ENCODE results near the gene MGAT3. TPM values are rescaled to one million over a fixed set of nuclear protein-coding genes. Genes with fewer than 3 reads are reported as not detected.

Gene MGAT3
- total and polyA plus RNA-seq, 2 donors (not counting 3 experiments of a cell fraction or from before 2014, with no cell fraction given) = not detected

DNA sequence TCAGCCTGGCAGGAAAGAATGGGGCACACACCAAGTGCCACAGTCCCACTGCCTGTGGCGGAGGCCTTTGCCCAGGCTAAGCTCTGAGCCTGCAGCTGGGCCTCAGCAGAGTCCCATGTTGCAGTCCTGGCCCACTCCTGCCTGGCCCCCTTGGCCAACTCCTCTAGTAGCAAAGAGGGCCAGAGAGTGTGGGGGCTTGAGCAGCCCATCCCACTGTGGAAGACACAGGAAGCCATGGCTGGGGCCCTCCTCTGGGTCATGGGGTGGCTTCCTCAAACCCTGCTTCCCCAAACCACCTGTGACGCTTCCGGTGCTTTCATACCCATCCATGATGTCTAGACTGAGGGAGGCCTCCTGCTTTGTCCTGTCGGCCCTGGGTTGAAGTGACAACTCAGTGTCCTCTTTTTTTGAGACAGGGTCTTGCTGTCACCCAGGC, 69.9 kb downstream of the MGAT3 start:
- CTCF ChIA-PET = interaction anchor here (1.8 to 6.4 kb wide), 2 partner anchors 12 to 29 kb away, joined by 5 to 130 read pairs; no protein-coding TSS in a partner anchor
- no peaks in the 10 kb centered on the region for H4K20me1 ChIP-seq (replicated peaks; ENCODE audit: control insufficient read depth, extremely low read depth, insufficient read depth, low read length)
- H3K27ac ChIP-seq (ENCODE audit: insufficient read depth, low read depth, low read length) = no peak overlapping the region
- FAIRE-seq (no peak), DNase-seq (ENCODE audit: low read depth, low spot score) (no peak)
- H2AFZ ChIP-seq (ENCODE audit: low read depth, low read length) = no peak overlapping the region
- dilution Hi-C loops (cut with MboI; ENCODE audit: extremely low pct_ligation_motif_present, low sequenced_read_pairs) = no loop called here
- H3K9me3 ChIP-seq (replicated peaks; ENCODE audit: control insufficient read depth, insufficient read depth, low read length) = no peaks in the 10 kb centered on the region
- peaks cover 5 to 18% of the 10 kb centered on the region in 2 experiments for H3K36me3 ChIP-seq (ENCODE audit: control insufficient read depth in 2 of 2, extremely low read depth in 1 of 2, insufficient read depth in 2 of 2, low read length in 2 of 2)
- POLR2A ChIA-PET = interaction anchor here (0.7 to 1.6 kb wide), 2 partner anchors 33 to 505 kb away, joined by 6 to 8 read pairs; no protein-coding TSS in a partner anchor
- H3K4me2 ChIP-seq (ENCODE audit: insufficient read depth, low read length) = no peak overlapping the region
- H3K4me1 ChIP-seq (ENCODE audit: control insufficient read depth, extremely low read depth, insufficient read depth, low read length) = peaks cover 30% of the 10 kb centered on the region
- H3K4me3 ChIP-seq (replicated peaks in 1 of 3; ENCODE audit: insufficient read depth in 1 of 3, low read depth in 1 of 3, low read length in 3 of 3) = no peak overlapping the region
- no peak overlapping the region for H3K9ac ChIP-seq (replicated peaks; ENCODE audit: extremely low read depth, insufficient read depth, low read length)
- intact Hi-C loops (cut with micrococcal nuclease) = loop anchor here (10.0 kb wide), 2 partner anchors 272 to 352 kb away; no protein-coding TSS in a partner anchor
- H3K27me3 ChIP-seq (ENCODE audit: control insufficient read depth in 2 of 2, insufficient read depth in 2 of 2, low read length in 2 of 2) = no peaks in the 10 kb centered on the region
- no peaks in the 10 kb centered on the region for H3K9me1 ChIP-seq (replicated peaks; ENCODE audit: control insufficient read depth, extremely low read depth, insufficient read depth, low read length)
- no TSS peak for BruUV-seq (replicated peaks)
- peaks cover 55% of the 10 kb centered on the region for H3K79me2 ChIP-seq (ENCODE audit: control insufficient read depth, insufficient read depth, low read length)
- TF ChIP-seq POLR2AphosphoS5 (IDR thresholded peaks at IDR 0.05; ENCODE audit: insufficient read depth, low read depth, low read length) (peak; percentile 26), FOS (IDR thresholded peaks at IDR 0.05; ENCODE audit: borderline replicate concordance, insufficient read depth, low read length) (no peak), POLR2A (IDR thresholded peaks at IDR 0.05; ENCODE audit: low read depth, low read length) (peak; percentile 47), JUN (IDR thresholded peaks at IDR 0.05; ENCODE audit: borderline replicate concordance, insufficient read depth, insufficient read length, low read depth) (no peak)

DNA sequence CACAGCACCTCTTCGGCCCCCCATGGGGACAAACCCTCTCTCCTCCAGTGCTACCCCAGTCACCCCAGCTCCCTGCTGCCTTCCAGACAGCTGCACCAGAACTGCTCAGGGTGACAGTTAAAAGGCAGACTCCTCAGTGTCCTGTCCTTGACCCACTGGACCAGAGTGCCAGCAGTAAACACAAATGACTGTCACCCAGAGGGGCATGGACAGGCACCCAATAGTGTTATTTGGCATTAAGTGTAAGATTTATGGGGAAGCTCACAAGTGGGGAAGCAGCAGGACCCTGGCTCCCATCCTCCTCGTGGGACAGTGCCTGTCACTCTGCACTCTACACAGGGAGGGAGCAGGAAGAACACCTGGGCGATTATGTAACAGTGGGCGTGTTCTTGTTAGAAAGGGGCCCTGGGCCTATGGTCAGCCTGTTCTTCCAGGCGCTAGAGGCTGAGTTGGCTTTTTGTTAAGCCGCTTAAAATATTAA, 70.7 kb downstream of the MGAT3 start:
- ChIA-PET POLR2A (no interaction called here), CTCF (interaction anchor here (0.8 to 6.4 kb wide), 5 partner anchors 11 to 393 kb away, joined by 3 to 197 read pairs (median 58); no protein-coding TSS in a partner anchor)
- Histone ChIP-seq H3K79me2 (ENCODE audit: control insufficient read depth, insufficient read depth, low read length) (peaks cover 55% of the 10 kb centered on the region), H3K9me1 (replicated peaks; ENCODE audit: control insufficient read depth, extremely low read depth, insufficient read depth, low read length) (no peaks in the 10 kb centered on the region), H2AFZ (ENCODE audit: low read depth, low read length) (no peak overlapping the region), H3K27ac (ENCODE audit: insufficient read depth, low read depth, low read length) (no peak overlapping the region), H3K4me2 (ENCODE audit: insufficient read depth, low read length) (no peak overlapping the region), H3K9ac (replicated peaks; ENCODE audit: extremely low read depth, insufficient read depth, low read length) (no peak overlapping the region), H3K36me3 (ENCODE audit: control insufficient read depth in 2 of 2, extremely low read depth in 1 of 2, insufficient read depth in 2 of 2, low read length in 2 of 2) (peaks cover 5 to 14% of the 10 kb centered on the region in 2 experiments), H3K4me3 (replicated peaks in 1 of 3; ENCODE audit: insufficient read depth in 1 of 3, low read depth in 1 of 3, low read length in 3 of 3) (no peak overlapping the region), H3K27me3 (ENCODE audit: control insufficient read depth in 2 of 2, insufficient read depth in 2 of 2, low read length in 2 of 2) (no peaks in the 10 kb centered on the region), H3K4me1 (ENCODE audit: control insufficient read depth, extremely low read depth, insufficient read depth, low read length) (peaks cover 32% of the 10 kb centered on the region), H4K20me1 (replicated peaks; ENCODE audit: control insufficient read depth, extremely low read depth, insufficient read depth, low read length) (no peaks in the 10 kb centered on the region), H3K9me3 (replicated peaks; ENCODE audit: control insufficient read depth, insufficient read depth, low read length) (no peaks in the 10 kb centered on the region)
- TF ChIP-seq POLR2A (IDR thresholded peaks at IDR 0.05; ENCODE audit: low read depth, low read length) = no peak
- TF ChIP-seq JUN (IDR thresholded peaks at IDR 0.05; ENCODE audit: borderline replicate concordance, insufficient read depth, insufficient read length, low read depth) = no peak
- TF ChIP-seq, protein P1, sequence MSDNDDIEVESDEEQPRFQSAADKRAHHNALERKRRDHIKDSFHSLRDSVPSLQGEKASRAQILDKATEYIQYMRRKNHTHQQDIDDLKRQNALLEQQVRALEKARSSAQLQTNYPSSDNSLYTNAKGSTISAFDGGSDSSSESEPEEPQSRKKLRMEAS (IDR thresholded peaks at IDR 0.05; ENCODE audit: insufficient read depth, insufficient read length) = no peak
- no peak for TF ChIP-seq POLR2AphosphoS5 (IDR thresholded peaks at IDR 0.05; ENCODE audit: insufficient read depth, low read depth, low read length)
- TF ChIP-seq FOS (IDR thresholded peaks at IDR 0.05; ENCODE audit: borderline replicate concordance, insufficient read depth, low read length) = no peak
- no peak for TF ChIP-seq MYC (IDR thresholded peaks at IDR 0.05; ENCODE audit: low read depth, low read length)
- TF ChIP-seq, protein P2, sequence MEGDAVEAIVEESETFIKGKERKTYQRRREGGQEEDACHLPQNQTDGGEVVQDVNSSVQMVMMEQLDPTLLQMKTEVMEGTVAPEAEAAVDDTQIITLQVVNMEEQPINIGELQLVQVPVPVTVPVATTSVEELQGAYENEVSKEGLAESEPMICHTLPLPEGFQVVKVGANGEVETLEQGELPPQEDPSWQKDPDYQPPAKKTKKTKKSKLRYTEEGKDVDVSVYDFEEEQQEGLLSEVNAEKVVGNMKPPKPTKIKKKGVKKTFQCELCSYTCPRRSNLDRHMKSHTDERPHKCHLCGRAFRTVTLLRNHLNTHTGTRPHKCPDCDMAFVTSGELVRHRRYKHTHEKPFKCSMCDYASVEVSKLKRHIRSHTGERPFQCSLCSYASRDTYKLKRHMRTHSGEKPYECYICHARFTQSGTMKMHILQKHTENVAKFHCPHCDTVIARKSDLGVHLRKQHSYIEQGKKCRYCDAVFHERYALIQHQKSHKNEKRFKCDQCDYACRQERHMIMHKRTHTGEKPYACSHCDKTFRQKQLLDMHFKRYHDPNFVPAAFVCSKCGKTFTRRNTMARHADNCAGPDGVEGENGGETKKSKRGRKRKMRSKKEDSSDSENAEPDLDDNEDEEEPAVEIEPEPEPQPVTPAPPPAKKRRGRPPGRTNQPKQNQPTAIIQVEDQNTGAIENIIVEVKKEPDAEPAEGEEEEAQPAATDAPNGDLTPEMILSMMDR (IDR thresholded peaks at IDR 0.05; ENCODE audit: extremely low read depth in 1 of 2, insufficient read depth in 1 of 2, low read depth in 1 of 2, low read length in 2 of 2) = no peak
- no peak for TF ChIP-seq GATA2 (IDR thresholded peaks at IDR 0.05; ENCODE audit: insufficient read depth, insufficient read length, low read depth, low read length)
- no peak for TF ChIP-seq EZH2 (IDR thresholded peaks at IDR 0.05; ENCODE audit: borderline replicate concordance, low read depth, low read length, severe bottlenecking)
- DNase-seq (ENCODE audit: low read depth, low spot score) = no peak
- dilution Hi-C loops (cut with MboI; ENCODE audit: extremely low pct_ligation_motif_present, low sequenced_read_pairs) = no loop called here
- no TSS peak for BruUV-seq (replicated peaks)
- intact Hi-C loops (cut with micrococcal nuclease) = loop anchor here (10.0 kb wide), 2 partner anchors 273 to 353 kb away; no protein-coding TSS in a partner anchor
- FAIRE-seq = no peak

Measured in endothelial cell of umbilical vein (primary cell).